Head of caudate nucleus (tissue), 42 donors: Measurements from ENCODE around the gene CD37.
"Not testable (repeated sequence)": the region's sequence is repeated elsewhere in the genome, so short reads cannot be mapped to it uniquely, and the experiment has no call there.

Source experiments
- DNase-seq, 42 donors: peaks; one replicate each; pipeline versions ENCODE4 v3.0.0 to v3.0.0-alpha.2; 2020 to 2021; ENCODE audit warnings: mixed read lengths in 7 of 42
- intact Hi-C: fragments of 100-400 bp; cut with DNase I; formaldehyde crosslinking; loops from one replicate; pipeline ENCODE4 v1.15.0; 2022

The CD37 gene

GRCh38 chr19:49326165-49326704 lies 9.0 kb upstream of the CD37 start:
- DNase-seq = peak in 1 of 42 donors; percentile 17
- intact Hi-C loops = no loop called here

- intact Hi-C loops = no loop called here
- peak in 2 of 42 donors; percentile 36 to 40 for DNase-seq
These were observed 7.2 kb upstream of the CD37 start for GRCh38 chr19:49327878-49328544.

GRCh38 chr19:49328741-49329140 lies 6.5 kb upstream of the CD37 start:
- peak in 1 of 42 donors; percentile 7 for DNase-seq
- intact Hi-C loops = no loop called here

GRCh38 chr19:49331187-49331586 lies 4.0 kb upstream of the CD37 start:
- not testable (repeated sequence) for DNase-seq

GRCh38 chr19:49331616-49332055 lies 3.6 kb upstream of the CD37 start:
- intact Hi-C loops = no loop called here
- peak; percentile 36 to 91 (median 72) for DNase-seq

More at GRCh38 chr19:49331187-49331586, 4.0 kb upstream of the CD37 start:
- intact Hi-C loops = not testable (repeated sequence)

GRCh38 chr19:49332691-49333417 lies 2.4 kb upstream of the CD37 start:
- DNase-seq = peak in 1 of 42 donors; percentile 15
- intact Hi-C loops = not testable (repeated sequence)

- peak in 1 of 42 donors; percentile 16 for DNase-seq
- intact Hi-C loops = no loop called here
These were observed 1.8 kb upstream of the CD37 start for GRCh38 chr19:49333418-49333805.

- intact Hi-C loops = no loop called here
- DNase-seq = peak in 15 of 42 donors; percentile 4 to 55 (median 27)
These were observed 1.4 kb upstream of the CD37 start for GRCh38 chr19:49333811-49334288.

- intact Hi-C loops = no loop called here
- DNase-seq = peak in 3 of 42 donors; percentile 2 to 22 (median 10)
These were observed 727 bp downstream of the CD37 start for GRCh38 chr19:49335784-49336481.

GRCh38 chr19:49336482-49337266 lies 1.5 kb downstream of the CD37 start:
- peak in 3 of 42 donors; percentile 1 to 35 (median 11) for DNase-seq
- intact Hi-C loops = no loop called here

- intact Hi-C loops = no loop called here
- DNase-seq = peak in 3 of 42 donors; percentile 1 to 40 (median 16)
These were observed 2.2 kb downstream of the CD37 start for GRCh38 chr19:49337267-49338022.

- DNase-seq = peak in 4 of 42 donors; percentile 3 to 39 (median 20)
- intact Hi-C loops = no loop called here
These were observed 2.9 kb downstream of the CD37 start for GRCh38 chr19:49338023-49338677.

GRCh38 chr19:49338691-49339300 lies 3.6 kb downstream of the CD37 start:
- intact Hi-C loops = no loop called here
- DNase-seq = peak in 40 of 42 donors; percentile 44 to 90 (median 70)

- DNase-seq = peak; percentile 62 to 94 (median 84)
- intact Hi-C loops = no loop called here
These were observed 4.3 kb downstream of the CD37 start for GRCh38 chr19:49339301-49340068.

GRCh38 chr19:49340069-49340864 lies 5.1 kb downstream of the CD37 start:
- peak in 5 of 42 donors; percentile 3 to 36 (median 23) for DNase-seq
- intact Hi-C loops = no loop called here
